ENCODE measurements around the gene TRIM7. TPM values are rescaled to one million over a fixed set of nuclear protein-coding genes. Genes with fewer than 3 reads are reported as not detected.

The TRIM7 gene
- total and polyA plus RNA-seq, 2 donors (not counting 1 experiment from before 2014, with no cell fraction given): 1.7 to 7.4 TPM

- intact Hi-C loops (cut with micrococcal nuclease): loop anchor here (1.0 to 5.0 kb wide), 3 partner anchors 20 to 441 kb away; partner anchors contain the start of genes MGAT1, TRIM41 and TRIM7
- ATAC-seq (ENCODE audit: low read depth) (peak; percentile 75), DNase-seq (peak; percentile 96)
- TF ChIP-seq, protein P1, sequence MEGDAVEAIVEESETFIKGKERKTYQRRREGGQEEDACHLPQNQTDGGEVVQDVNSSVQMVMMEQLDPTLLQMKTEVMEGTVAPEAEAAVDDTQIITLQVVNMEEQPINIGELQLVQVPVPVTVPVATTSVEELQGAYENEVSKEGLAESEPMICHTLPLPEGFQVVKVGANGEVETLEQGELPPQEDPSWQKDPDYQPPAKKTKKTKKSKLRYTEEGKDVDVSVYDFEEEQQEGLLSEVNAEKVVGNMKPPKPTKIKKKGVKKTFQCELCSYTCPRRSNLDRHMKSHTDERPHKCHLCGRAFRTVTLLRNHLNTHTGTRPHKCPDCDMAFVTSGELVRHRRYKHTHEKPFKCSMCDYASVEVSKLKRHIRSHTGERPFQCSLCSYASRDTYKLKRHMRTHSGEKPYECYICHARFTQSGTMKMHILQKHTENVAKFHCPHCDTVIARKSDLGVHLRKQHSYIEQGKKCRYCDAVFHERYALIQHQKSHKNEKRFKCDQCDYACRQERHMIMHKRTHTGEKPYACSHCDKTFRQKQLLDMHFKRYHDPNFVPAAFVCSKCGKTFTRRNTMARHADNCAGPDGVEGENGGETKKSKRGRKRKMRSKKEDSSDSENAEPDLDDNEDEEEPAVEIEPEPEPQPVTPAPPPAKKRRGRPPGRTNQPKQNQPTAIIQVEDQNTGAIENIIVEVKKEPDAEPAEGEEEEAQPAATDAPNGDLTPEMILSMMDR (IDR thresholded peaks at IDR 0.05): no peak
- TF ChIP-seq EZH2 (IDR thresholded peaks at IDR 0.05; ENCODE audit: borderline replicate concordance, insufficient read depth, low read depth, low read length, poor library complexity, severe bottlenecking): no peak
- H3K9ac ChIP-seq (ENCODE audit: low read length): peak within 1 kb of the TSS; percentile 76
- ChIA-PET POLR2A (interaction anchor here (0.8 to 6.9 kb wide), 10 partner anchors 9 to 59 kb away, joined by 3 to 46 read pairs (median 3); partner anchors contain the start of genes TRIM41 and TRIM52), CTCF (interaction anchor here (0.9 to 3.1 kb wide), 7 partner anchors 11 to 59 kb away, joined by 3 to 9 read pairs (median 4); partner anchors contain the start of gene TRIM41)
- H3K27ac Mint-ChIP-seq: peak within 1 kb of the TSS; percentile 96
- peak within 1 kb of the TSS; percentile 91 to 92 for H3K27ac ChIP-seq (ENCODE audit: low read length in 2 of 2)
- H3K4me3 Mint-ChIP-seq: peak within 1 kb of the TSS; percentile 99
- H3K4me1 ChIP-seq (ENCODE audit: control insufficient read depth in 2 of 2, insufficient read depth in 2 of 2, low read length in 2 of 2): peaks cover 44 to 58% of the 10 kb centered on the region in 2 donors
- H3K4me2 ChIP-seq (replicated peaks; ENCODE audit: low read depth, low read length, poor library complexity, severe bottlenecking): peak within 1 kb of the TSS; percentile 83
- H4K20me1 ChIP-seq (ENCODE audit: control insufficient read depth, insufficient read depth, low read length, poor library complexity, severe bottlenecking): peaks cover 37% of the 10 kb centered on the region
- H3K27me3 Mint-ChIP-seq: no peaks in the 10 kb centered on the region
- peak within 1 kb of the TSS; percentile 70 to 99 (median 98) for H3K4me3 ChIP-seq (ENCODE audit: control extremely low read depth in 1 of 5, extremely low read depth in 1 of 5, insufficient read depth in 1 of 5, low read depth in 2 of 5, low read length in 4 of 5)
- peak within 1 kb of the TSS; percentile 81 for H2AFZ ChIP-seq (ENCODE audit: insufficient read depth, low read depth, low read length, poor library complexity, severe bottlenecking)
- H3K36me3 ChIP-seq (replicated peaks in 1 of 2; ENCODE audit: control extremely low read depth in 1 of 2, control insufficient read depth in 1 of 2, extremely low read depth in 1 of 2, insufficient read depth in 2 of 2, low read length in 1 of 2): peaks cover 4 to 37% of the 10 kb centered on the region in 2 experiments
- peaks cover 57% of the 10 kb centered on the region for H3K79me2 ChIP-seq (ENCODE audit: control insufficient read depth, insufficient read depth, low read length)
- H3K27me3 ChIP-seq (replicated peaks in 1 of 4; ENCODE audit: control extremely low read depth in 1 of 4, control insufficient read depth in 3 of 4, insufficient read depth in 4 of 4, low read length in 3 of 4): no peaks in the 10 kb centered on the region
- peaks cover 66% of the 10 kb centered on the region for H3K4me1 Mint-ChIP-seq
- no peaks in the 10 kb centered on the region for H3K9me3 Mint-ChIP-seq (ENCODE audit: insufficient read depth)
- no peaks in the 10 kb centered on the region for H3K9me3 ChIP-seq (ENCODE audit: control extremely low read depth in 1 of 3, control insufficient read depth in 2 of 3, insufficient read depth in 1 of 3, low read length in 2 of 3)
- under 1% methylated on average over 47 of the region's 50 CpGs for WGBS (ENCODE audit: insufficient coverage)
These were observed 38.8 kb upstream of the TRIM7 start, which contains the start of gene RACK1 for GRCh38 chr5:181243564-181244343. Gene RACK1 (minus strand): TSS chr5:181243906. CDS start chr5:181243800, 106 bp downstream.
